Endothelial cell of umbilical vein (primary cell): ENCODE measurements around the gene TMC1.

Experiments
- CTCF ChIP-seq, 2 donors: IDR thresholded peaks; 1 replicate in 1 of 2; 2 replicates in 1 of 2; pipeline ENCODE4 v1.5.1; 2011; ENCODE audit warnings: low read length in 2 of 2, mild to moderate bottlenecking in 2 of 2, moderate library complexity in 2 of 2, control low read depth in 1 of 2, inconsistent platforms in 1 of 2, low read depth in 1 of 2; ENCODE audit not compliant: insufficient read depth in 1 of 2; ENCODE audit errors: extremely low read depth in 1 of 2
- EZH2 ChIP-seq: IDR thresholded peaks from 2 replicates; pipeline ENCODE4 v1.6.1; 2012; ENCODE audit warnings: borderline replicate concordance, low read depth, mild to moderate bottlenecking, moderate library complexity, low read length, inconsistent platforms; ENCODE audit not compliant: severe bottlenecking
- POLR2A ChIP-seq: IDR thresholded peaks from 2 replicates; pipeline ENCODE4 v1.6.1; 2012; ENCODE audit warnings: low read depth, mild to moderate bottlenecking, control low read depth, low read length

- no peak for TF ChIP-seq EZH2
- TF ChIP-seq CTCF (IDR thresholded peaks at IDR 0.05; ENCODE audit: extremely low read depth in 1 of 2, insufficient read depth in 1 of 2, low read depth in 1 of 2, low read length in 2 of 2): no peak
- no peak for TF ChIP-seq POLR2A
Measured at GRCh38 chr9:72622186-72622585, 100.8 kb downstream of the TMC1 start.
